ENCODE measurements around the gene NUP62. TPM values are rescaled to one million over a fixed set of nuclear protein-coding genes. Genes with fewer than 3 reads are reported as not detected.

NUP62 gene
- total RNA-seq, 2 experiments from 2014 or later, result 127 to 188 TPM

Small RNA genes within 50 kb of the gene (microRNA-seq; reads per million reads assigned to microRNA genes)
- gene MIR4750 (ENCODE audit: borderline replicate concordance), result 1.4 reads per million

Other genes with a start within 250 kb of the NUP62 start
- 1 to 10 TPM; 4.1 to 4.4 TPM for gene ADM5, start 239.9 kb downstream of the NUP62 start, total RNA-seq
- gene CPT1C, start 238.4 kb downstream of the NUP62 start, total RNA-seq, result 1 to 10 TPM; 1.1 to 1.6 TPM
- 1 to 10 TPM; 1.9 to 2.1 TPM for gene TSKS, start 166.2 kb downstream of the NUP62 start, total RNA-seq
- 100 to 1,000 TPM in 1 of 2 experiments, 10 to 100 TPM in 1; 79.4 to 102 TPM for gene AP2A1, start 162.5 kb downstream of the NUP62 start, total RNA-seq
- gene FUZ, start 116.2 kb downstream of the NUP62 start, total RNA-seq, result 10 to 100 TPM; 15.6 to 18.8 TPM
- 10 to 100 TPM; 39.6 to 49.9 TPM for gene MED25, start 111.2 kb downstream of the NUP62 start, total RNA-seq
- 100 to 1,000 TPM in 1 of 2 experiments, 10 to 100 TPM in 1; 76.9 to 104 TPM for gene PTOV1, start 78.3 kb downstream of the NUP62 start, total RNA-seq
- 10 to 100 TPM; 59.5 to 65.7 TPM for gene PNKP, start 61.9 kb downstream of the NUP62 start, total RNA-seq
- gene AKT1S1, start 52.1 kb downstream of the NUP62 start, total RNA-seq, result 10 to 100 TPM; 16.1 to 20.3 TPM
- gene TBC1D17, start 51.8 kb downstream of the NUP62 start, total RNA-seq, result 10 to 100 TPM; 29.1 to 29.6 TPM
- 10 to 100 TPM; 21.2 to 22.2 TPM for gene IL4I1, start 32.6 kb downstream of the NUP62 start, total RNA-seq
- 10 to 100 TPM; 12.5 to 14.1 TPM for gene ATF5, start 299 bp downstream of the NUP62 start, total RNA-seq
- not detected for gene SIGLEC11, start 31.7 kb upstream of the NUP62 start, total RNA-seq
- gene VRK3, start 95.9 kb upstream of the NUP62 start, total RNA-seq, result 10 to 100 TPM; 52.4 to 61.2 TPM
- 10 to 100 TPM; 10.9 to 12.5 TPM for gene ZNF473, start 96.5 kb upstream of the NUP62 start, total RNA-seq
- gene IZUMO2, start 233.8 kb upstream of the NUP62 start, total RNA-seq, result not detected